Measurements from ENCODE around the gene COL4A2. TPM values are rescaled to one million over a fixed set of nuclear protein-coding genes. Genes with fewer than 3 reads are reported as not detected.
"Not testable (repeated sequence)": the region's sequence is repeated elsewhere in the genome, so short reads cannot be mapped to it uniquely, and the experiment has no call there.

COL4A2 gene
- total RNA-seq, 1 donor from 2014 or later, result 126 TPM

- intact Hi-C loops (cut with micrococcal nuclease), result loop anchor here (10.0 kb wide), 2 partner anchors 67 to 113 kb away; no protein-coding TSS in a partner anchor
- DNase-seq (peak; percentile 23), ATAC-seq (peak; percentile 2)
These were observed 5.2 kb upstream of the COL4A2 start for GRCh38 chr13:110301606-110302553.

- intact Hi-C loops (cut with micrococcal nuclease), result loop anchor here (10.0 kb wide), 2 partner anchors 68 to 112 kb away; no protein-coding TSS in a partner anchor
- DNase-seq (no peak), ATAC-seq (no peak)
These were observed 4.1 kb upstream of the COL4A2 start for GRCh38 chr13:110302997-110303396.

- ATAC-seq (no peak), DNase-seq (no peak)
- intact Hi-C loops (cut with micrococcal nuclease), result loop anchor here (10.0 kb wide), 2 partner anchors 69 to 111 kb away; no protein-coding TSS in a partner anchor
These were observed 3.4 kb upstream of the COL4A2 start for GRCh38 chr13:110303644-110304043.

DNA sequence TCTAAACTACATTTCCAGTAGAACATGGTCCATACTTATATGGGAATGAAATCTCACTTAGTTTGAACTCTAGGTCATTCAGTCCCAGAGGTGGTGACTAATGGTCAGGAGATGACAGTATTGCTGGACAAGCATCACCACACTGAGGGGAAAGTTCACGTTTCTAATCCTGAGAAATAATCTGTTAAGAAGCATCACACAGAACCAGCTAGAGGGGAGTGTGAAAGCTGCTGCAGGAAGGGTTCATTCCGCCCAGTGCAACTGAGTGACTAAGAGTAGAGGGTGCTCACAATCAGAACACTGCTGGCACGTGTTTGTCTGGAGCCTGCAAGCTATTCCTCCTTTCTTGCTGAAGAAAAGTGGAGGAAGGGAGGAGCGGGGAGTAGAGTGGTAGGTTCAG is 2.8 kb upstream of the COL4A2 start:
- peak; percentile 31 for DNase-seq
- no peak for ATAC-seq
- intact Hi-C loops (cut with micrococcal nuclease), result loop anchor here (10.0 kb wide), 2 partner anchors 69 to 111 kb away; no protein-coding TSS in a partner anchor

DNA sequence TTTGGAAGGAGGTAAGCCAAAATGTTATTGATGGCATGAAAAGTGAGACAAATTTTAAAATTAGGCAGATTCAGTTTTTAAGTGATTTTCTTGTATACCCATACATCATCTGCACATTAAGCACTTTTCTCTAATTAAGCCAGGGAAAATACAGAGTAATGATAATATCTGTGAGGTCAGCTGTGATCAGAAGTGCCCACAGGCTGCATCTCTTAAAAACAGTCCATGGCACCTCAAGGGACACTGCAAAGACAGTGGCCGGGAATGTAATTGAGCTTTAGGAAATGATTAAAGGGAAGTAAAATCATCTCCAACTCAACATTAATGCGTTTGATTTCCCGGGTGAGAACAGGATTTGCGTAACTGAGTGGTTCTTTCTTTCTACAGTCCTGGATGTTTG is 2.1 kb upstream of the COL4A2 start:
- ATAC-seq (no peak), DNase-seq (no peak)
- intact Hi-C loops (cut with micrococcal nuclease), result loop anchor here (10.0 kb wide), 2 partner anchors 70 to 110 kb away; no protein-coding TSS in a partner anchor

DNA sequence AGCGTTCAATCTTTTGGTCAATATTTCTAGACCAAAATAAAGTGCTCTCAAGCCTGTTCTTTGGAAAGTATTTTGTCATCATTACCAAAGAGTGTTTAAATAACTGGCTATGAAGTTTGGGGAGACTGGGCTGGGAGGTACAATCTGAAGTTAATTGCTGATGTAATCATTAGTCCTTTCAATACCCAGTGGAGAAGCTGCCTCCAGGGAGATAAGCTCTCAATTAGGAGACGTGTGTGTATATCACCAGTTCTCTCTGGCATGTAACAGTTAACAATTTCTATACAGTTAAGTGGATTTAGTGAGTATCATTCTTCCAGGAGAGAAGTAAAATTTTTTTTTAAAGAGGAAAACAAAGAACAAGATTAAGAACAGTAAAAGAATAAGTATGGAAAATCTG is 1.5 kb upstream of the COL4A2 start:
- intact Hi-C loops (cut with micrococcal nuclease), result loop anchor here (10.0 kb wide), 2 partner anchors 71 to 109 kb away; no protein-coding TSS in a partner anchor
- DNase-seq, result no peak
- ATAC-seq, result no peak

- no peak for ATAC-seq
- intact Hi-C loops (cut with micrococcal nuclease), result loop anchor here (10.0 kb wide), 2 partner anchors 71 to 109 kb away; no protein-coding TSS in a partner anchor
- DNase-seq, result no peak
These were observed 1.1 kb upstream of the COL4A2 start for GRCh38 chr13:110305949-110306339.

- intact Hi-C loops (cut with micrococcal nuclease), result loop anchor here (10.0 kb wide), 2 partner anchors 72 to 108 kb away; no protein-coding TSS in a partner anchor
- ATAC-seq (peak; percentile 24), DNase-seq (no peak)
These were observed 634 bp upstream of the COL4A2 start for GRCh38 chr13:110306340-110306959.

DNA sequence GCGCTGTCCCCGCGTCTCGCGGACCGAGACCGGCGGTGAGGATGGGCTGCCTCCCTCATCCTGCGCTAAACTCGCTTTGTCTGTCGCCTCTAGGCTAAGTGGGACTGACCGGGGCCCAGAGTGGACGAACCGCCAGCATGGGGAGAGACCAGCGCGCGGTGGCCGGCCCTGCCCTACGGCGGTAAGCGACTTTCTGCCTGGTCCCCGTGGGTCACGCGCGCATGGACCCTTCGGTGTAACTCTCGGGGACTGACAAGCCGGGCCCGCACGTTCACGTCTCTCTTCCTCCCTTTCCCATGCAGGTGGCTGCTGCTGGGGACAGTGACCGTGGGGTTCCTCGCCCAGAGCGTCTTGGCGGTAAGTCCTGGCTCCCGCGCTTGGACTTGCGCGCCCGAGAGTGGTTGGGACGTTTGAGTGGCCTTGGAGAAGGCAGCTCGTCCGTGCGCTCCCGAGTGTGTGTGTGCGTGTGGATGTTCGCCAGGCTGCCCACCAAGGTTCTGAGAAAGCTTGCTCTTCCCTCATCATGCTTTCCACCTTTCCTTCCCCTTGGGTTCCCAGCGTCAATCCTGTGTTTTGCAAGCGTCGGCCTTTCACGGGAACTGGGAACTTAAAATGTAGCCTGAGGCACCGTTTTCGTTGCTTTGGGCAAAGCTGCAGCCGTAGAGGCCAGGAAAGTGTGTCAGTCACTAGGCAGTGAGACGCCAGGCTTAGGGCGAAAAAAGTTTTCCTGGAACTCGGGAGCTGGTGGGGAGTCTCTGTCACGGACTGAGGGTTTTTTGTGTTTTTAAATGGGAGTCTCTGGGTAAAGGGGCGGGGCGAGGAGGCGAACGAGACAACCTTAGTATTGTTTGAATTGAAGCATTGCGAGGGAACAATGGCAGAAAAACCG is 927 bp downstream of the COL4A2 start:
- DNase-seq (peak; percentile 58), ATAC-seq (peak; percentile 21)
- intact Hi-C loops (cut with micrococcal nuclease), result loop anchor here (10.0 kb wide), 2 partner anchors 73 to 107 kb away; no protein-coding TSS in a partner anchor

DNA sequence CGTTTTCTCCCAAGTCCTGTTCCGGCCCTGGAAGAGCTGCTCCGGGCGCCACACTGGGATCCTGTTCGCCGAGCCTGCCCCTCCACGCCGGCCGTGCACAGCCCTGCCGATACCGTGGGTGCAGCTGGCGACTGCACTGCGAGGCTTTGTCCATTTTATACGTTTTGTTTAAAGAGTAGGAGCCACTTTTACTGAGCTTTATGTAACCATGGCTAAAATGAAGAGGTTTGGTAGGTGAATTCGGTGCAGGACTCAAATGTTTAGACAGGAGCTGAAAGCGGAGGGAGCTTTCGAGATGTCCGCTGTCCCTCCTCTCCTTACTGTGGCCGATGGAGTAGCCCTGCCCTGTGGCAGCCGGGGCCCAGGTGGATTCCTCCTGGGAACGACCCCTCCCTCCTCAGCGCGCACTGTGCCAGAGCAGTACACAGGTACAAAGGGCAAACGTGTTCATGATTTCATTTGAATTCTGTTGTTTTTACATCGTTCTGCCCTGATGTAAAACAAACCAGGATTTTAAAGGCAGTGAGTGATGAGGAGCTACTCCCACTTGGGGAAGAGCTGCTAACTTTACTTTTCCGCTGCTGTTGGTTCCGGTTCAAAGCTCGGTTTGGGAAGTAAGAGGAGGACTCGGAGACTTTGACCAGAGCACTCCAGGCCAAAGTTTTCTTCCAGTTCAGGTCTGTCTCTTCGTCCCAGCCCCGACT is 1.7 kb downstream of the COL4A2 start:
- ATAC-seq (peak; percentile 4), DNase-seq (no peak)
- intact Hi-C loops (cut with micrococcal nuclease), result loop anchor here (10.0 kb wide), 2 partner anchors 74 to 106 kb away; no protein-coding TSS in a partner anchor

DNA sequence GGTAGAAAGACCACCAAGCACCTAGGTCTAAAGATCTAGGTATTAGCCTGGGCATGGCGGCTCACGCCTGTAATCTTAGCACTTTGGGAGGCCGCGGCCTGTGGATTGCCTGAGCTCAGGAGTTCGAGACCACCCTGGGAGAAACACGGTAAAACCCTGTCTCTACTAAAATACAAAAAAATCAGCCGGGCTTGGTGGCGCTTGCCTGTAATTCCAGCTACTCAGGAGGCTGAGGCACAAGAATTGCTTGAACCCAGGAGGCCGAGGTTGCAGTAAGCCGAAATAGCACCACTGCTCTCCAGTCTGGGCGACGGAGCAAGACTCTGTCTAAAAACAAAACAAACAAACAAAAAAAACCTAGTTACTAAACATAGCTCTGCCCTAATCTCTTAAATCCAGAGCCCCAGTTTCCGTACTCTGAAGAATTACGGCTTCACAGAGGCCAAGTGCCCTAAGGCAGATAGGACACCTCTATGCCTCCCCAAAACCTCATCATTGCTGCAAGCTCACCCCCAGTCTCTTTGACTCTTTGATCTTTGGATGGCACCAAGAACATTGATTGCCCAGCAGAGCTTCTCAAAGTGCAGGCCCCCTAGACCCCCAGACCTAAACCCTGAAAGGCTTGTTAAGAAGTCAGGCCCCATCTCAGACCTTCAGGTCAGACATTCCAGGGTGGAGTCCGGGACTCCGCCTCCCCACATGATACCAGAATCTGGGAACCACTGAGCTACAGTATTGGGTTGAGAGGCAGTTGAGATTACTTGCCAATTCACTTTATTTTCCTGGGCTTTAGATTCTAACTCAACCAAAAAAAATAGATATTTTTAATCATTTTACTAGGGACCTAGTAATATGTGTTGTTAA is 2.8 kb downstream of the COL4A2 start:
- ATAC-seq (no peak), DNase-seq (no peak)
- intact Hi-C loops (cut with micrococcal nuclease), result loop anchor here (10.0 kb wide), 2 partner anchors 75 to 105 kb away; no protein-coding TSS in a partner anchor

- DNase-seq, result no peak
- intact Hi-C loops (cut with micrococcal nuclease), result no loop called here
These were observed 3.7 kb downstream of the COL4A2 start for GRCh38 chr13:110310541-110311442.

DNA sequence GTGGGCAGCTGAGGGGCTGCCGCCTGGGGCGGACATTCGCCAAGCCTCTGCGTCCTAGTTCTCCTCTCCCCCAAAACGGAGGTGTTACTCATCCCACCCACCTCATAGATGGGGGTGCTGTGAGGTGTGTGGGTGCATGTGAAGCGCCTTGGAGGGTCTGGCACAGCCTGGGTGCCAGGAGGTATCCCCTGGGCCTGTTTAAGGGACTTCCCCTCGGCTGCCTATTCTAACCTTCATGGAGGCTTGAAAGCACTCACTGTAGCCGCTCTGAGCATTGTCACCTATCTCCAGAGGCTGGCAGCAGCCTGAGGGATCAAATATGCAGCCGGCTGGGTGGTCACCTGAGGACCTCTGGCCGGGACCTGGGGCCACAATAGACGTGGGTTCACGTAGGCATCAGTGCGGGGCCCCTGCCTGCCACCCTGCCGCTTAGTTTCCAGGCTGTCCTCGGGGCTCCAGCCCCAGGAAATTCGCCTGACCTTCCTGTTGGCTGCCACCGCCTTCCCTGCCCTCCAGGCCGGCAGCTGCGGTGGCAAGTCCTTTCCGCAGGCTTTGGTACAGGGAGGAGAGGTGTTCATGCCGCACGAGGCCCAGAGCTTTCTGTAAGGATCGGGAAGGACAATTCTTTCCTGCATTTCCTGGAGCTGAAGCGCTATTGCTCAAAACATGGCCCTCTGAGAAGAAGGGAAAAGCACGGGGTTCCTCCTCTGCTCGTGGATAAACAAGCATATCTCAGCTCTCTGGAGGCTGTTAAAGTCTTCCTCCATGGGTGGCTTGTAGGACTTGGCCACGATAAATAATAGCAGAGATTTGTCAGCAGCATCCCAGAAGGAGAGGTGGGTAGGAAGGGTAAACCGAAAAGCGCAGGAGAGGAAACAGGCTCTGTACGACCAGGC is 4.6 kb downstream of the COL4A2 start:
- ATAC-seq (no peak), DNase-seq (peak; percentile 45)
- intact Hi-C loops (cut with micrococcal nuclease), result no loop called here

More at GRCh38 chr13:110310541-110311442, 3.7 kb downstream of the COL4A2 start:
- ATAC-seq, result no peak

DNA sequence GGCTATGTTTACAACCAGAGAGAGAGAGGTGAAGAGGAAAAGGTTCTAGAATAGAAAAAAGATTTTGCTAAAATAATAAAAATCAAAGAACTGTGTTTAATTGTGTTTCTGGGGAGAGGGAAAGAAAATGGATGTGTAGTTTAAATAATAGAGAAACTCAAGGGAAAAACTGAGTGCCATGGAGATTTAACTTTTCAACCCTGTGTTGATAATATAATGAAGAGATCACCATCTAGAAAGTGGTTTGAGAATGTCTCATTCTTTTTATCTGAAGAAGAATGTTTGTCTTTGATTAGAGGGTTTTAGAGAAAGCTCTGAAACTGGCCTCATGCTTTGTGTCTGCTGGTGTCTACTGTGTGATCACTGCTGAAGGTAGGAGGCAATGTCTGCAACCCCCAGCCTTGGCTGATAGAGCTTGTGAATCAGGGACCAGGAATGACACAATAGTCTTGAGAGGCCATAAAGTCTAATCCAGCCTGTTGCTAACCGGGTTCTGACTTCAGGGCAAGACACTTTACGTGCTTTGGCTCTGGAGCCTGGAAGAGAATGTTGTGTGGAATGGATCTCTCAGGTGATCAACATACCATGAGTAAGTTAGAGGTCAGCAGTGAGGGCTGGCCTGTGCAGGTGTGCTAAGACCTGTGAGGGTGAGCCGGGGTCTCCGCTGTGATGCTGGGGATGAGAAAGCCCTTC is 5.4 kb downstream of the COL4A2 start:
- no peak for DNase-seq

GRCh38 chr13:110313261-110313660 is 6.2 kb downstream of the COL4A2 start:
- DNase-seq; intact Hi-C loops (cut with micrococcal nuclease): not testable (repeated sequence)

More for the DNA sequence above, 5.4 kb downstream of the COL4A2 start:
- intact Hi-C loops (cut with micrococcal nuclease), result no loop called here
- ATAC-seq, result no peak

More at GRCh38 chr13:110313261-110313660, 6.2 kb downstream of the COL4A2 start:
- not testable (repeated sequence) for ATAC-seq

Measured in left ventricle myocardium superior (tissue), 1 donor.